Nephron progenitor cell (in vitro differentiated cells): ENCODE results near the gene CSDE1.

ENCODE experiments used
- DNase-seq: peaks from one replicate; pipeline ENCODE4 v3.0.0; 2021
- H3K27ac Mint-ChIP-seq: 2 replicates; pipeline ENCODE4 v1.8.0; 2021; ENCODE audit warnings: mild to moderate bottlenecking, moderate library complexity, mixed read lengths
- H3K27me3 Mint-ChIP-seq: 2 replicates; pipeline ENCODE4 v1.8.0; 2021; ENCODE audit warnings: mild to moderate bottlenecking, low read depth, mixed read lengths; ENCODE audit not compliant: poor library complexity
- H3K36me3 Mint-ChIP-seq: 2 replicates; pipeline ENCODE4 v1.8.0; 2021; ENCODE audit warnings: low read depth, mixed read lengths
- H3K4me1 Mint-ChIP-seq: 2 replicates; pipeline ENCODE4 v1.8.0; 2021; ENCODE audit warnings: mixed read lengths
- H3K4me3 Mint-ChIP-seq: 2 replicates; pipeline ENCODE4 v1.8.0; 2021; ENCODE audit warnings: mild to moderate bottlenecking, moderate library complexity, mixed read lengths
- H3K9me3 Mint-ChIP-seq: 2 replicates; pipeline ENCODE4 v1.8.0; 2021; ENCODE audit warnings: mild to moderate bottlenecking, moderate library complexity, mixed read lengths
- CTCF ChIP-seq: fragments of 200-600 bp; sonication (generic); IDR thresholded peaks from 2 replicates; pipeline ENCODE4 v1.5.0; 2021; ENCODE audit warnings: antibody characterized with exemption

Gene CSDE1

GRCh38 chr1:114753143-114753542 is 4.6 kb downstream of the CSDE1 start:
- Mint-ChIP-seq H3K9me3 (peaks cover 2% of the 10 kb centered on the region), H3K4me3 (no peak overlapping the region), H3K27me3 (no peaks in the 10 kb centered on the region), H3K36me3 (peaks cover 20% of the 10 kb centered on the region), H3K27ac (no peak overlapping the region), H3K4me1 (peaks cover 64% of the 10 kb centered on the region)
- no peak for TF ChIP-seq CTCF
- DNase-seq: no peak

DNA sequence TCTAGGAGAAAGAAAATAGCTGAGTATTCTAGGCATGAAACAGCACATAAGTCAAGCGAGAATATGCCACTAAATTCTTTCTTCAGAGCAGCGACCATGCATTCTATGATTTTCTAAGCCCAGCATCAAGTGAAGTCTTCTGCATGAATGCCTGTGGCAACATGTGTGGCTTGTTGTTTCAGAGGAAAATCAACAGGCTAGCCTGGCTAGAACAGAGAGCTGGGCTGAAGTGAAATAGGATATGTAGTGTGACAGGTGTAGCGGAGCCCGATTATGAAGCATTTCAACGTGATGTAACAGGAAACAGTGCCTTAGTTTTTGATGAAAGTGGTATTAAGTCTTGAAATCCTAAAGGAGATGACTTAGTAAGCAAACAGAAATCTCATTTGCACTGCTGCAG is 7.0 kb downstream of the CSDE1 start:
- H3K9me3 Mint-ChIP-seq: no peaks in the 10 kb centered on the region
- H3K36me3 Mint-ChIP-seq: peaks cover 38% of the 10 kb centered on the region
- H3K4me1 Mint-ChIP-seq: peaks cover 49% of the 10 kb centered on the region
- no peaks in the 10 kb centered on the region for H3K27me3 Mint-ChIP-seq
- DNase-seq: no peak
- H3K4me3 Mint-ChIP-seq: peak overlapping the region; percentile 11
- no peak for TF ChIP-seq CTCF
- H3K27ac Mint-ChIP-seq: no peak overlapping the region

GRCh38 chr1:114749835-114750234 is 7.9 kb downstream of the CSDE1 start:
- Mint-ChIP-seq H3K27me3 (no peaks in the 10 kb centered on the region), H3K9me3 (no peaks in the 10 kb centered on the region), H3K4me3 (no peak overlapping the region), H3K36me3 (peaks cover 47% of the 10 kb centered on the region), H3K4me1 (peaks cover 40% of the 10 kb centered on the region), H3K27ac (no peak overlapping the region)
- DNase-seq: no peak
- no peak for TF ChIP-seq CTCF

DNA sequence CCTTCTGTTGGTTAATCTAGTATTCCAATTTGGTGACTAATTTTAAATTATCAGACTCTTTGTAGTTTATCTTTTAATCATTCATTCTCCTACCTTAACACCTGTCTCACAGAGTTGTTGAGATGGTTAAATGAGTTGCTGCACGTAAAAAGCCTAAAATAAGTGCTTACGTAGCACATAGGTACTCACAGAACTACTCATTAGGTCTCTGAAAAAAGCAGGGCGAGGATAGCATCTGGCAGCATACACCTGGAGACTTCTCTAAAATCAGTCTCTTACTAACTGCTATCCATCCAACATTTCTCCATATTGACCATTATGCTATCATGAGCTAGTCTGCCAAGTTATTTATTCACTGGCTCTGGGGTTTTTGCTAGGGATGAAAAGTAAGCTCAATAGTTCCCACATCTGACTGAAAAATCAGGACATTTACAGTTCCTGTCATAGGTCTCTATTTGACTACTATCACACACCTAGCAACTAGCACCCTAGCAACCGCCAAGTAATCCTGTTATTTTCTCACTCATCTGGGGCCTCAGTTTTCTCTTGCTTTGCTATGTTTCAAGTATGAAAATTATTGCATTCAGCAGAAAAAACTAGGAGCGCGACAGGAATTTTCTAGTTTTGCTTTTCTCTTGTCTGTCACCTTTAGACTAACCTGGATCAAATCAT is 11.2 kb downstream of the CSDE1 start:
- Mint-ChIP-seq H3K27me3 (no peaks in the 10 kb centered on the region), H3K4me3 (no peak overlapping the region), H3K27ac (no peak overlapping the region), H3K9me3 (no peaks in the 10 kb centered on the region), H3K4me1 (peaks cover 17% of the 10 kb centered on the region), H3K36me3 (peaks cover 80% of the 10 kb centered on the region)
- DNase-seq: no peak
- no peak for TF ChIP-seq CTCF

DNA sequence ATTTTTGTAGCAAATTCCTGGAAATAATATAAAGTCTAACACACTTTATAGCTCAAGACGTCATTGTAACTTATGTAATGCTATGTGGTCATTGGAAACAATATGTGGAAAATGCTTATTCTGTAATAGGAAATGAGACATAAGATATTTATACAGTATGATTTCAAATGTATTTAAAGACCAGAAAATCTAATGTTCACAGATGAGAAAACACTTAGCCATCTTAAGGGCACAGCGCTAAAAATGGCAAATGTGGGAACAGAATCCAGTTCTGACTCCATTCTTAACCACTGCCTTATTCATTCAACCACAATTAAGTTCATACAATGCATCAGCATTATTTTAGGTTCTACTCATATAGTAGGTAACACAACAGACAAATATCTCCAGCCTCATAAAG is 12.5 kb downstream of the CSDE1 start:
- Mint-ChIP-seq H3K4me1 (peaks cover 4% of the 10 kb centered on the region), H3K9me3 (no peaks in the 10 kb centered on the region), H3K4me3 (no peak overlapping the region), H3K27me3 (no peaks in the 10 kb centered on the region), H3K27ac (no peak overlapping the region), H3K36me3 (peaks cover 86% of the 10 kb centered on the region)
- no peak for DNase-seq
- TF ChIP-seq CTCF: no peak
